ENCODE results near the gene C1QTNF1.

C1QTNF1 gene

GRCh38 chr17:79039171-79039570 lies 15.2 kb downstream of the C1QTNF1 start:
- no peak for DNase-seq (ENCODE audit: low read depth in 2 of 2, low spot score in 1 of 2)

DNA sequence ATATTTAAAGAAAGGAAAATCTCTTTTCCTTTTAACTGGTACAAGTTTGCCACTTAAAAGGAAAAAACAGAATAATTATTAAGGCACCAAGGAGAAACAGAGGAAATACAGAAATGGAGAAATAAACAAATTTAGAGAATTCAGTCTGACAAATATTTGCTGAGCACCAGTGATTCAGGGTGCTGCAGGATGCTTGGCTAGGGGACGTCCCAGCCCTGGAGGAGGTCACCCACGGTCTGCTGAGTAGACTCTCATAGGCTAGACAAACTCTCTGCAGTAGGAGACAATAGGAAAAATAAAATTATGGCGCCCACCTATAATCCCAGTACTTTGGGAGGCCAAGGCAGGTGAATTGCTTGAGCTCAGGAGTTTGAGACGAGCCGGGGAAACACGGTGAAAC lies 15.9 kb downstream of the C1QTNF1 start:
- no peak for DNase-seq (ENCODE audit: low read depth in 2 of 2, low spot score in 1 of 2)

- no peak for DNase-seq (ENCODE audit: low read depth in 2 of 2, low spot score in 1 of 2)
These were observed 17.1 kb downstream of the C1QTNF1 start for GRCh38 chr17:79041041-79041570.

DNA sequence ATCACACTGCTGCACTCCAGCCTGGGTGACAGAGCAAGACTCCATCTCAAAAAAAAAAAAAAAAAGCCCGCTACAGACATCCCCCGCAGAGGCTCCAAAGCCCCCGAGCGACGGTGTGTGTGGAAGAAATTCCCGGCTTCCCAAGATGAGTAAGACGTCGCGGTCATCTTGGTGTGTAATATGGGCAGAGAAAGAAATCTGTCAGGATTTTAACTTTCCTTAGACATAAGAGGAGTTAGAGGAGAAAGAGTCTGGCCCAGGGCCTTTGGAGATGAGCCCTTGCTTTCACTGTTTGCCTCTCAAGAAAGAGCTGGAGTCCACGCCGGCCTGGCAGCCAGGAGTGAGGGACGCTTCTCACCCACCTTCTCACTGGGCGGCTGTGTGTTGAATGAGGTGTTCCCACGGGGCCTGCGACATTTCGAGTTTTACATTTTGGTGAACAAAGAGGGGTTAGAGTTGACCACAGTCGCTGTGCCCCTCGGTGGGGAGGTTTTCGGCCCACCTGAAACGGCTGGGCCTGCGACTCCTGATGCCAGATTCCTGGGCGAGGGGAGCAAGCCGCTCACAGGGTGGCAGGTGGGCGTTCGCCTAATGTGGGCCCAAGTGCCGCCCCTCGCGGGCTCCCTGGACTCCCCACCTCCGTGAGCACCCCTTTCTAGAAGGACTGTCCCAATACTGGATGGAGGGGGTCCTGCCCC lies 17.9 kb downstream of the C1QTNF1 start:
- DNase-seq (ENCODE audit: low read depth in 2 of 2, low spot score in 1 of 2): no peak

DNA sequence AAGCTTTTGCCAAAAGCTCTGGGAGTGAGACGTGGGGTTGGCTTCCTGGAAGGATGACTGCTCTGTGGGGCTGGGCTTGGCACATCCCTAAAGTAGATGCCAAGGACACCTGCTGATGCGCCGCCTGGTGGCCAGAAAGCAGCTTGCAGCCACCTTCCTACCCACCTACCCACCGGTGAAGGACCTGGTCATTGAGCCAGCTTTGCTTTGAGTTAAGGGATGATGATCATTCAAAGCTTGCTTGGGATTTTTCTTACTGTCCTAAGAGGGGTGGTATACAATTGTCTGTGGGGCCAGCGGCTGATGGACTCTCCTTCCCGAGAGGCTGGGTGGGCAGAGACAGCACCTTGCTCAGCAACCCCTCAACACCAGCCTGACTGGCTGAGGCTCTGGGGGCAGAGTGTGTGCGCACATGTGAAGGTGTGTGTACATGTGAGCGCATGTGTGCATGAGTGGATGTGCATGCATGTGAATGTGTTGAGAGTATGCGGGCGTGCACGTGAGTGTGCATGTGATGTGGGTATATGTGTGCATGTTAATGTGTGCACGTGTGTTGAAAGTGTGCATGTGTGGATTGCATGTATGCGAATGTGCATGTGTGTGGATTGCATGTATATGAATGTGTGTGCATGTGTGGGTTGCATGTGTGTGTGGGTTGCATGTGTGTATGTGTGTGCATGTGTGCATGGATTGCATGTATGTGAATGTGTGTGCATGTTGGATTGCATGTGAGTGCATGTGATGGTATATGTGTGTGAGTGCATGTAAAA lies 18.6 kb downstream of the C1QTNF1 start:
- DNase-seq (ENCODE audit: low read depth in 2 of 2, low spot score in 1 of 2): peak; percentile 33 to 48

- DNase-seq (ENCODE audit: low read depth in 2 of 2, low spot score in 1 of 2): no peak
These were observed 19.4 kb downstream of the C1QTNF1 start for GRCh38 chr17:79043191-79043930.

DNA sequence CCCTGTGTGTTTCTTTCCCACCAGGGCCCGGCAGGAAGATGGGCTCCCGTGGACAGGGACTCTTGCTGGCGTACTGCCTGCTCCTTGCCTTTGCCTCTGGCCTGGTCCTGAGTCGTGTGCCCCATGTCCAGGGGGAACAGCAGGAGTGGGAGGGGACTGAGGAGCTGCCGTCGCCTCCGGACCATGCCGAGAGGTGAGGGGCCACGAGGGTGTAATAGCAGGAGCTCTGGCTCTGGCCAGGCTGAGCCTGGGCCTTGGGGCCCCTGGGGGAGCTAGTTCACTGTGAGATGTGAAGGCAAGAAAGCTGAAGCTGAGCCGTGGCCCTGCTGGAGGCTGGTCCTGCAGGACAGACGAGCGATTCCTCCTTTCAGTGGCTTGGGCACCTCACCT lies 20.0 kb downstream of the C1QTNF1 start:
- DNase-seq (ENCODE audit: low read depth in 2 of 2, low spot score in 1 of 2): no peak

- no peak for DNase-seq (ENCODE audit: low read depth in 2 of 2, low spot score in 1 of 2)
These were observed 20.5 kb downstream of the C1QTNF1 start for GRCh38 chr17:79044462-79044861.

- no peak for DNase-seq (ENCODE audit: low read depth in 2 of 2, low spot score in 1 of 2)
These were observed 21.2 kb downstream of the C1QTNF1 start for GRCh38 chr17:79045001-79045729.

- peak; percentile 22 to 26 for DNase-seq (ENCODE audit: low read depth in 2 of 2, low spot score in 1 of 2)
These were observed 21.9 kb downstream of the C1QTNF1 start for GRCh38 chr17:79045842-79046196.

- DNase-seq (ENCODE audit: low read depth in 2 of 2, low spot score in 1 of 2): no peak
These were observed 22.4 kb downstream of the C1QTNF1 start for GRCh38 chr17:79046197-79046915.

GRCh38 chr17:79046916-79047280 lies 22.9 kb downstream of the C1QTNF1 start:
- no peak for DNase-seq (ENCODE audit: low read depth in 2 of 2, low spot score in 1 of 2)

- no peak for DNase-seq (ENCODE audit: low read depth in 2 of 2, low spot score in 1 of 2)
These were observed 23.4 kb downstream of the C1QTNF1 start for GRCh38 chr17:79047291-79047920.

GRCh38 chr17:79047923-79048825 lies 24.2 kb downstream of the C1QTNF1 start:
- no peak for DNase-seq (ENCODE audit: low read depth in 2 of 2, low spot score in 1 of 2)

DNA sequence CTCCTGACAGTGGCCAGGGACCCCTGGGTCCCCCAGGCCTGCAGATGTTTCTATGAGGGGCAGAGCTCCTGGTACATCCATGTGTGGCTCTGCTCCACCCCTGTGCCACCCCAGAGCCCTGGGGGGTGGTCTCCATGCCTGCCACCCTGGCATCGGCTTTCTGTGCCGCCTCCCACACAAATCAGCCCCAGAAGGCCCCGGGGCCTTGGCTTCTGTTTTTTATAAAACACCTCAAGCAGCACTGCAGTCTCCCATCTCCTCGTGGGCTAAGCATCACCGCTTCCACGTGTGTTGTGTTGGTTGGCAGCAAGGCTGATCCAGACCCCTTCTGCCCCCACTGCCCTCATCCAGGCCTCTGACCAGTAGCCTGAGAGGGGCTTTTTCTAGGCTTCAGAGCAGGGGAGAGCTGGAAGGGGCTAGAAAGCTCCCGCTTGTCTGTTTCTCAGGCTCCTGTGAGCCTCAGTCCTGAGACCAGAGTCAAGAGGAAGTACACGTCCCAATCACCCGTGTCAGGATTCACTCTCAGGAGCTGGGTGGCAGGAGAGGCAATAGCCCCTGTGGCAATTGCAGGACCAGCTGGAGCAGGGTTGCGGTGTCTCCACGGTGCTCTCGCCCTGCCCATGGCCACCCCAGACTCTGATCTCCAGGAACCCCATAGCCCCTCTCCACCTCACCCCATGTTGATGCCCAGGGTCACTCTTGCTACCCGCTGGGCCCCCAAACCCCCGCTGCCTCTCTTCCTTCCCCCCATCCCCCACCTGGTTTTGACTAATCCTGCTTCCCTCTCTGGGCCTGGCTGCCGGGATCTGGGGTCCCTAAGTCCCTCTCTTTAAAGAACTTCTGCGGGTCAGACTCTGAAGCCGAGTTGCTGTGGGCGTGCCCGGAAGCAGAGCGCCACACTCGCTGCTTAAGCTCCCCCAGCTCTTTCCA lies 25.1 kb downstream of the C1QTNF1 start:
- DNase-seq (ENCODE audit: low read depth in 2 of 2, low spot score in 1 of 2): no peak

- no peak for DNase-seq (ENCODE audit: low read depth in 2 of 2, low spot score in 1 of 2)
These were observed 25.9 kb downstream of the C1QTNF1 start for GRCh38 chr17:79049821-79050220.

- no peak for DNase-seq (ENCODE audit: low read depth in 2 of 2, low spot score in 1 of 2)
These were observed 26.6 kb downstream of the C1QTNF1 start for GRCh38 chr17:79050551-79050950.

GRCh38 chr17:79051306-79051705 lies 27.3 kb downstream of the C1QTNF1 start:
- DNase-seq (ENCODE audit: low read depth in 2 of 2, low spot score in 1 of 2): no peak
